Esophagus muscularis mucosa (tissue), 4 donors: ENCODE data around the gene DERA. TPM values are rescaled to one million over a fixed set of nuclear protein-coding genes. Genes with fewer than 3 reads are reported as not detected.

ENCODE experiments used
- total RNA-seq, 4 donors: library from RNA; depleted of rRNA; stranded (reverse); fragments of >200 nt; gene quantifications; one replicate each; pipeline versions ENCODE4 v1.1.0 to v1.2.1, GENCODE V29; 2016

Gene DERA
- total RNA-seq, 4 donors from 2014 or later = 30.6 to 47.3 (median 34.3) TPM

Other genes with a start within 250 kb of the DERA start
- 100 to 1,000 TPM in 1 of 4 donors, 10 to 100 TPM in 3; 54.4 to 120 (median 78.7) TPM for gene EPS8, start 121.9 kb upstream of the DERA start, total RNA-seq
- 10 to 100 TPM; 63.9 to 78.5 (median 74.0) TPM for gene STRAP, start 28.9 kb upstream of the DERA start, total RNA-seq